Neural cell (in vitro differentiated cells): ENCODE measurements around the gene GAL3ST3.
A peak's percentile ranks its signal among the peaks of the same experiment; 100 is the strongest.

Source experiments
- EP300 ChIP-seq: fragments of 450-650 bp; conservative IDR thresholded peaks from 2 replicates; pipeline ENCODE4 v1.6.1; 2014; ENCODE audit warnings: antibody characterized with exemption, mild to moderate bottlenecking, moderate library complexity; ENCODE audit not compliant: poor library complexity, severe bottlenecking
- EZH2 ChIP-seq: fragments of 200-600, 300-800 bp; shearing (Covaris generic), sonication (generic); IDR thresholded peaks from 2 replicates; pipeline ENCODE4 v1.6.1; 2014; ENCODE audit warnings: antibody characterized with exemption, low read length, borderline replicate concordance, mild to moderate bottlenecking; ENCODE audit not compliant: insufficient read depth, poor library complexity, severe bottlenecking
- MXI1 ChIP-seq: fragments of 450-650 bp; conservative IDR thresholded peaks from 2 replicates; pipeline ENCODE4 v1.6.1; 2014; ENCODE audit warnings: antibody characterized with exemption, mild to moderate bottlenecking; ENCODE audit not compliant: poor library complexity, severe bottlenecking
- POLR2AphosphoS5 ChIP-seq: IDR thresholded peaks from 2 replicates; pipeline ENCODE4 v1.6.1; 2012
- RAD21 ChIP-seq: fragments of 450-650 bp; conservative IDR thresholded peaks from 2 replicates; pipeline ENCODE4 v1.6.1; 2014; ENCODE audit warnings: antibody characterized with exemption, mild to moderate bottlenecking, moderate library complexity
- TAF1 ChIP-seq: IDR thresholded peaks from 2 replicates; pipeline ENCODE4 v1.6.1; 2012; ENCODE audit warnings: low read depth
- TF ChIP-seq, protein P1 (sequence below): fragments of 450-650 bp; IDR thresholded peaks from 2 replicates; pipeline ENCODE4 v1.5.1; 2014; ENCODE audit warnings: antibody characterized with exemption, mild to moderate bottlenecking, moderate library complexity; ENCODE audit not compliant: poor library complexity, severe bottlenecking
- TF ChIP-seq, protein P2 (sequence below): IDR thresholded peaks from 2 replicates; pipeline ENCODE4 v1.6.1; 2012; ENCODE audit warnings: borderline replicate concordance

DNA sequence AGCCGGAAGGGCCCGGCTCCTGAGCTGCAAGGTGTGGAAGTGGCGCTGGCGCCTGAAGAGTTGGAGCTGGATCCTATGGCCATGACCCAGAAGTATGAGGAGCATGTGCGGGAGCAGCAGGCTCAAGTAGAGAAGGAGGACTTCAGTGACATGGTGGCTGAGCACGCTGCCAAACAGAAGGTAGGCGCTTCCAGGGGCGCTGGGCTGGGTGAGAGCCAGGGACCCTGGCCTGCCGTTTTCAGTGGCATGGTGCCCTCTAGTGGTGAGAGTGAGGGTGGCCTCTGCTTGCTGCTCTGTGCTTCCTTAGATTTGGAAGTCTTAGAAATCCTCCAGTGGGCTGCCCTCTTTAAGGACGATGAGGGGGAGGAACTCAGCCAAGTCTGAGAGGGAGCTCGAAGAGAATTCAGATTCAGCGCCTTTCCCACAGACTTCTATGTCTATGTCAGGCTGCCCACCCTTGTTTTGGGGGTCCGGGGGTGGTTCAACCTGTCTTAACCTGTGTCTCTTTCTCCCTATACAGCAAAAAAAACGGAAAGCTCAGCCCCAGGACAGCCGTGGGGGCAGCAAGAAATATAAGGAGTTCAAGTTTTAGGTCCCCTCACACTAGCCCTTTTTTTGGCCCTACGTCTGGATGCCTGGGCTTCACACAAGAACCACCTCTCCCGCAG, 19.3 kb upstream of the GAL3ST3 start:
- TF ChIP-seq, protein P1, sequence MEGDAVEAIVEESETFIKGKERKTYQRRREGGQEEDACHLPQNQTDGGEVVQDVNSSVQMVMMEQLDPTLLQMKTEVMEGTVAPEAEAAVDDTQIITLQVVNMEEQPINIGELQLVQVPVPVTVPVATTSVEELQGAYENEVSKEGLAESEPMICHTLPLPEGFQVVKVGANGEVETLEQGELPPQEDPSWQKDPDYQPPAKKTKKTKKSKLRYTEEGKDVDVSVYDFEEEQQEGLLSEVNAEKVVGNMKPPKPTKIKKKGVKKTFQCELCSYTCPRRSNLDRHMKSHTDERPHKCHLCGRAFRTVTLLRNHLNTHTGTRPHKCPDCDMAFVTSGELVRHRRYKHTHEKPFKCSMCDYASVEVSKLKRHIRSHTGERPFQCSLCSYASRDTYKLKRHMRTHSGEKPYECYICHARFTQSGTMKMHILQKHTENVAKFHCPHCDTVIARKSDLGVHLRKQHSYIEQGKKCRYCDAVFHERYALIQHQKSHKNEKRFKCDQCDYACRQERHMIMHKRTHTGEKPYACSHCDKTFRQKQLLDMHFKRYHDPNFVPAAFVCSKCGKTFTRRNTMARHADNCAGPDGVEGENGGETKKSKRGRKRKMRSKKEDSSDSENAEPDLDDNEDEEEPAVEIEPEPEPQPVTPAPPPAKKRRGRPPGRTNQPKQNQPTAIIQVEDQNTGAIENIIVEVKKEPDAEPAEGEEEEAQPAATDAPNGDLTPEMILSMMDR, result peak; percentile 84
- peak; percentile 61 for TF ChIP-seq RAD21
- no peak for TF ChIP-seq EP300
- TF ChIP-seq, protein P2, sequence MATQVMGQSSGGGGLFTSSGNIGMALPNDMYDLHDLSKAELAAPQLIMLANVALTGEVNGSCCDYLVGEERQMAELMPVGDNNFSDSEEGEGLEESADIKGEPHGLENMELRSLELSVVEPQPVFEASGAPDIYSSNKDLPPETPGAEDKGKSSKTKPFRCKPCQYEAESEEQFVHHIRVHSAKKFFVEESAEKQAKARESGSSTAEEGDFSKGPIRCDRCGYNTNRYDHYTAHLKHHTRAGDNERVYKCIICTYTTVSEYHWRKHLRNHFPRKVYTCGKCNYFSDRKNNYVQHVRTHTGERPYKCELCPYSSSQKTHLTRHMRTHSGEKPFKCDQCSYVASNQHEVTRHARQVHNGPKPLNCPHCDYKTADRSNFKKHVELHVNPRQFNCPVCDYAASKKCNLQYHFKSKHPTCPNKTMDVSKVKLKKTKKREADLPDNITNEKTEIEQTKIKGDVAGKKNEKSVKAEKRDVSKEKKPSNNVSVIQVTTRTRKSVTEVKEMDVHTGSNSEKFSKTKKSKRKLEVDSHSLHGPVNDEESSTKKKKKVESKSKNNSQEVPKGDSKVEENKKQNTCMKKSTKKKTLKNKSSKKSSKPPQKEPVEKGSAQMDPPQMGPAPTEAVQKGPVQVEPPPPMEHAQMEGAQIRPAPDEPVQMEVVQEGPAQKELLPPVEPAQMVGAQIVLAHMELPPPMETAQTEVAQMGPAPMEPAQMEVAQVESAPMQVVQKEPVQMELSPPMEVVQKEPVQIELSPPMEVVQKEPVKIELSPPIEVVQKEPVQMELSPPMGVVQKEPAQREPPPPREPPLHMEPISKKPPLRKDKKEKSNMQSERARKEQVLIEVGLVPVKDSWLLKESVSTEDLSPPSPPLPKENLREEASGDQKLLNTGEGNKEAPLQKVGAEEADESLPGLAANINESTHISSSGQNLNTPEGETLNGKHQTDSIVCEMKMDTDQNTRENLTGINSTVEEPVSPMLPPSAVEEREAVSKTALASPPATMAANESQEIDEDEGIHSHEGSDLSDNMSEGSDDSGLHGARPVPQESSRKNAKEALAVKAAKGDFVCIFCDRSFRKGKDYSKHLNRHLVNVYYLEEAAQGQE, result no peak
- no peak for TF ChIP-seq TAF1
- TF ChIP-seq POLR2AphosphoS5, result no peak
- TF ChIP-seq MXI1, result no peak
- TF ChIP-seq EZH2, result no peak
